22Rv1 (cell line): ENCODE data around the gene MKNK2.
A peak's percentile ranks its signal among the peaks of the same experiment; 100 is the strongest.

Experiments used
- H3K27ac ChIP-seq: fragments of 450-650 bp; 2 replicates; pipeline ENCODE4 v1.5.1; 2017
- CTCF ChIP-seq: fragments of 450-650 bp; IDR thresholded peaks from 2 replicates; pipeline ENCODE4 v1.5.1; 2017; ENCODE audit warnings: mild to moderate bottlenecking
- ZFX ChIP-seq: fragments of 450-650 bp; IDR thresholded peaks from 2 replicates; pipeline ENCODE4 v1.6.1; 2017; ENCODE audit warnings: antibody characterized with exemption, borderline replicate concordance

MKNK2 gene

GRCh38 chr19:2043961-2044708 is 6.9 kb downstream of the MKNK2 start:
- TF ChIP-seq ZFX, result no peak
- no peak for TF ChIP-seq CTCF
- H3K27ac ChIP-seq, result peak overlapping the region; percentile 71

- no peak for TF ChIP-seq CTCF
- no peak for TF ChIP-seq ZFX
- peak overlapping the region; percentile 71 for H3K27ac ChIP-seq
These were observed 7.8 kb downstream of the MKNK2 start for GRCh38 chr19:2043251-2043641.

GRCh38 chr19:2042485-2043250 is 8.4 kb downstream of the MKNK2 start:
- TF ChIP-seq CTCF, result no peak
- no peak for TF ChIP-seq ZFX

GRCh38 chr19:2041683-2042484 is 9.2 kb downstream of the MKNK2 start:
- peak overlapping the region; percentile 71 for H3K27ac ChIP-seq
- TF ChIP-seq ZFX, result no peak
- TF ChIP-seq CTCF, result no peak

More at GRCh38 chr19:2042485-2043250, 8.4 kb downstream of the MKNK2 start:
- H3K27ac ChIP-seq, result peak overlapping the region; percentile 71

GRCh38 chr19:2041433-2041682 is 9.7 kb downstream of the MKNK2 start:
- H3K27ac ChIP-seq, result peak overlapping the region; percentile 71
- no peak for TF ChIP-seq ZFX
- no peak for TF ChIP-seq CTCF

GRCh38 chr19:2040647-2041432 is 10.2 kb downstream of the MKNK2 start:
- peak overlapping the region; percentile 71 for H3K27ac ChIP-seq
- TF ChIP-seq ZFX (no peak), CTCF (no peak)
